H9 (cell line): ENCODE measurements around the gene SLX4IP. TPM values are rescaled to one million over a fixed set of nuclear protein-coding genes. Genes with fewer than 3 reads are reported as not detected.

Experiments used
- DNase-seq: peaks from one replicate; pipeline ENCODE4 v3.0.0-alpha.2; 2017
- H2AFZ ChIP-seq: one replicate; pipeline ENCODE4 v1.6.1; 2013; ENCODE audit warnings: mild to moderate bottlenecking, low read length, control low read depth, moderate library complexity
- H2AK5ac ChIP-seq: 2 replicates; pipeline ENCODE4 v1.6.1; 2013; ENCODE audit warnings: low read length, control low read depth, mixed read lengths; ENCODE audit not compliant: insufficient read length
- H2BK120ac ChIP-seq: one replicate; pipeline ENCODE4 v1.6.1; 2013; ENCODE audit warnings: low read depth, mild to moderate bottlenecking, low read length, control low read depth, inconsistent platforms; ENCODE audit not compliant: poor library complexity, severe bottlenecking
- H2BK12ac ChIP-seq: 2 replicates; pipeline ENCODE4 v1.6.1; 2013; ENCODE audit warnings: low read length, control low read depth, mixed read lengths, low read depth; ENCODE audit not compliant: insufficient read length
- H2BK15ac ChIP-seq: 2 replicates; pipeline ENCODE4 v1.6.1; 2013; ENCODE audit warnings: low read depth, low read length, control low read depth
- H2BK20ac ChIP-seq: one replicate; pipeline ENCODE4 v1.6.1; 2013; ENCODE audit warnings: low read depth, mild to moderate bottlenecking, low read length, control low read depth, inconsistent platforms; ENCODE audit not compliant: poor library complexity, severe bottlenecking
- H2BK5ac ChIP-seq: 2 replicates; pipeline ENCODE4 v1.6.1; 2013; ENCODE audit warnings: low read length, control low read depth, mixed read lengths; ENCODE audit not compliant: insufficient read length
- H3K14ac ChIP-seq: 2 replicates; pipeline ENCODE4 v1.6.1; 2013; ENCODE audit warnings: low read length, control low read depth; ENCODE audit not compliant: insufficient read depth
- H3K18ac ChIP-seq: 2 replicates; pipeline ENCODE4 v1.6.1; 2013; ENCODE audit warnings: low read depth, mild to moderate bottlenecking, mixed read lengths, low read length, control low read depth; ENCODE audit not compliant: insufficient read length
- H3K23ac ChIP-seq: 2 replicates; pipeline ENCODE4 v1.6.1; 2013; ENCODE audit warnings: low read length, control low read depth, mixed read lengths, low read depth; ENCODE audit not compliant: insufficient read length
- H3K23me2 ChIP-seq: 2 replicates; pipeline ENCODE4 v1.6.1; 2013; ENCODE audit warnings: low read depth, mild to moderate bottlenecking, mixed read lengths, low read length, control low read depth; ENCODE audit not compliant: insufficient read length, poor library complexity, severe bottlenecking
- H3K27ac ChIP-seq: 2 replicates; pipeline ENCODE4 v1.5.1; 2013; ENCODE audit warnings: low read length, control low read depth, mixed read lengths, low read depth; ENCODE audit not compliant: insufficient read length
- H3K27me3 ChIP-seq: 2 replicates; pipeline ENCODE4 v1.6.1; 2013; ENCODE audit warnings: low read length, control low read depth, inconsistent platforms; ENCODE audit not compliant: insufficient read depth
- H3K4ac ChIP-seq: 2 replicates; pipeline ENCODE4 v1.6.1; 2013; ENCODE audit warnings: low read depth, mild to moderate bottlenecking, control low read depth, inconsistent platforms, low read length, moderate library complexity
- H3K4me1 ChIP-seq: 2 replicates; pipeline ENCODE4 v1.6.1; 2013; ENCODE audit warnings: low read length, control low read depth, inconsistent platforms; ENCODE audit not compliant: insufficient read depth
- H3K4me2 ChIP-seq: 2 replicates; pipeline ENCODE4 v1.6.1; 2013; ENCODE audit warnings: low read length, control low read depth, mixed read lengths; ENCODE audit not compliant: insufficient read length, insufficient read depth
- H3K56ac ChIP-seq: 2 replicates; pipeline ENCODE4 v1.6.1; 2013; ENCODE audit warnings: low read depth, mild to moderate bottlenecking, mixed read lengths, low read length, control low read depth; ENCODE audit not compliant: insufficient read length
- H3K79me1 ChIP-seq: 2 replicates; pipeline ENCODE4 v1.6.1; 2013; ENCODE audit warnings: low read depth, mild to moderate bottlenecking, moderate library complexity, low read length, control low read depth, inconsistent platforms; ENCODE audit not compliant: insufficient read depth, poor library complexity, severe bottlenecking
- H3K79me2 ChIP-seq: 2 replicates; pipeline ENCODE4 v1.6.1; 2013; ENCODE audit warnings: low read length, control low read depth, inconsistent platforms; ENCODE audit not compliant: insufficient read depth
- H3K9ac ChIP-seq: 2 replicates; pipeline ENCODE4 v1.6.1; 2013; ENCODE audit warnings: low read length, control low read depth, mixed read lengths; ENCODE audit not compliant: insufficient read length; ENCODE audit errors: extremely low read depth
- H3K9me3 ChIP-seq: one replicate; pipeline ENCODE4 v1.6.1; 2013; ENCODE audit warnings: low read depth, low read length, inconsistent platforms; ENCODE audit not compliant: control insufficient read depth
- H3T11ph ChIP-seq: one replicate; pipeline ENCODE4 v1.6.1; 2013; ENCODE audit warnings: mild to moderate bottlenecking, low read length, control low read depth, inconsistent platforms
- H4K20me1 ChIP-seq: one replicate; pipeline ENCODE4 v1.6.1; 2013; ENCODE audit not compliant: control insufficient read depth, insufficient read length, insufficient read depth
- H4K5ac ChIP-seq: 2 replicates; pipeline ENCODE4 v1.6.1; 2013; ENCODE audit warnings: low read depth, mild to moderate bottlenecking, mixed read lengths, low read length, control low read depth; ENCODE audit not compliant: insufficient read length
- H4K8ac ChIP-seq: replicated peaks from 2 replicates; pipeline ENCODE4 v1.6.1; 2013; ENCODE audit warnings: low read length, control low read depth, mixed read lengths, low read depth; ENCODE audit not compliant: insufficient read length
- H4K91ac ChIP-seq: 2 replicates; pipeline ENCODE4 v1.6.1; 2013; ENCODE audit warnings: low read depth, mild to moderate bottlenecking, moderate library complexity, mixed read lengths, low read length, control low read depth; ENCODE audit not compliant: insufficient read length
- H3K27ac Mint-ChIP-seq, 3 experiments: 2 replicates in 2 of 3; 3 replicates in 1 of 3; pipeline ENCODE4 v1.8.0; 2020 to 2021; ENCODE audit warnings: mixed read lengths in 3 of 3, mild to moderate bottlenecking in 1 of 3, moderate library complexity in 1 of 3
- H3K27me3 Mint-ChIP-seq: 2 replicates; pipeline ENCODE4 v1.8.0; 2021; ENCODE audit warnings: low read depth, mild to moderate bottlenecking, moderate library complexity, mixed read lengths
- H3K36me3 Mint-ChIP-seq, 3 experiments: 2 replicates in 2 of 3; 3 replicates in 1 of 3; pipeline ENCODE4 v1.8.0; 2020 to 2021; ENCODE audit warnings: low read depth in 3 of 3, mixed read lengths in 3 of 3; ENCODE audit not compliant: insufficient read depth in 1 of 3
- H3K4me1 Mint-ChIP-seq, 2 experiments: 2 replicates each; pipeline ENCODE4 v1.8.0; 2020; ENCODE audit warnings: mixed read lengths in 2 of 2
- H3K4me3 Mint-ChIP-seq, 2 experiments: 2 replicates in 1 of 2; 3 replicates in 1 of 2; pipeline ENCODE4 v1.8.0; 2020 to 2021; ENCODE audit warnings: mild to moderate bottlenecking in 2 of 2, mixed read lengths in 2 of 2, moderate library complexity in 1 of 2
- H3K9me3 Mint-ChIP-seq, 2 experiments: 2 replicates in 1 of 2; 3 replicates in 1 of 2; pipeline ENCODE4 v1.8.0; 2020; ENCODE audit warnings: mild to moderate bottlenecking in 2 of 2, mixed read lengths in 2 of 2, moderate library complexity in 1 of 2
- WGBS: extraction: QIAGEN DNeasy Blood & Tissue Kit; methylation state at CpG from one replicate; pipeline ENCODE4 v1.1.7; 2013; ENCODE audit warnings: missing lambda C conversion rate, low lambda C conversion rate, mixed read lengths; ENCODE audit not compliant: insufficient read length; ENCODE audit errors: extremely low coverage; 5-methylcytosine and 5-hydroxymethylcytosine counted together
- total RNA-seq: library from RNA; stranded (reverse); gene quantifications from 2 replicates; pipeline ENCODE4 v1.2.1, GENCODE V29; 2021
- TF ChIP-seq, protein P1 (sequence below): fragments of 200-600 bp; sonication (generic); conservative IDR thresholded peaks from 3 replicates; pipeline ENCODE4 v1.8.0; 2021; ENCODE audit warnings: antibody characterized with exemption, mild to moderate bottlenecking

SLX4IP gene
- total RNA-seq, 1 experiment from 2014 or later: 7.9 TPM

DNA sequence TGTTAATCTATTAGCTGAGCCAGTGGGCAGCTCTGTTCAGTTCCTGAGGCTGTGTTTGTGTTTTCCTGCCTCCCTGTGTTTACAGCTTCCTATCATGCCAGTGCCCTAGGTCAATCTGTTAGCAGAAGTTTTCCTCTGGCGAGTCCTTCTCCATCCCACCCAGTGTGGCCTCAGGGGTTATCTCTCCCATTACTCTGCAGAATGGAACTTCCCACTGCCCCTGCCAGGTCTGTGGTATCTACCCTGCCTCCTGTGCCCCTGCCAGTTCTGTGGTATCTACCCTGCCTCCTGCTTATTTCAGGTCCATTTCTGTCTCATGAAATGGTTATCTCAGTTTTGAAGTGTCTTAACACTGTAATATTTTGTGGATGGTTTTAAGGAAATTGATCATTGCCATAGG, 63.1 kb downstream of the SLX4IP start:
- H3K4me3 Mint-ChIP-seq: no peak overlapping the region
- H3K23me2 ChIP-seq: no peaks in the 10 kb centered on the region
- H3K4me1 ChIP-seq: peaks cover 14% of the 10 kb centered on the region; the same call in 1 of the 2 replicates
- no peak overlapping the region for H3K27ac ChIP-seq
- no peak overlapping the region for H2BK5ac ChIP-seq
- no peaks in the 10 kb centered on the region for H3K27me3 ChIP-seq
- no peak overlapping the region for H2AK5ac ChIP-seq
- H3K27ac Mint-ChIP-seq: peak overlapping the region in 2 of 3 experiments; percentile 40 to 73; a peak in 2 of 7 replicates
- H3K79me2 ChIP-seq: peaks cover 5% of the 10 kb centered on the region; the same call in 1 of the 2 replicates
- H2BK20ac ChIP-seq: no peak overlapping the region
- no peak overlapping the region for H3K4me2 ChIP-seq
- peaks cover 37 to 40% of the 10 kb centered on the region in 2 experiments for H3K4me1 Mint-ChIP-seq
- no peak for DNase-seq
- TF ChIP-seq, protein P1, sequence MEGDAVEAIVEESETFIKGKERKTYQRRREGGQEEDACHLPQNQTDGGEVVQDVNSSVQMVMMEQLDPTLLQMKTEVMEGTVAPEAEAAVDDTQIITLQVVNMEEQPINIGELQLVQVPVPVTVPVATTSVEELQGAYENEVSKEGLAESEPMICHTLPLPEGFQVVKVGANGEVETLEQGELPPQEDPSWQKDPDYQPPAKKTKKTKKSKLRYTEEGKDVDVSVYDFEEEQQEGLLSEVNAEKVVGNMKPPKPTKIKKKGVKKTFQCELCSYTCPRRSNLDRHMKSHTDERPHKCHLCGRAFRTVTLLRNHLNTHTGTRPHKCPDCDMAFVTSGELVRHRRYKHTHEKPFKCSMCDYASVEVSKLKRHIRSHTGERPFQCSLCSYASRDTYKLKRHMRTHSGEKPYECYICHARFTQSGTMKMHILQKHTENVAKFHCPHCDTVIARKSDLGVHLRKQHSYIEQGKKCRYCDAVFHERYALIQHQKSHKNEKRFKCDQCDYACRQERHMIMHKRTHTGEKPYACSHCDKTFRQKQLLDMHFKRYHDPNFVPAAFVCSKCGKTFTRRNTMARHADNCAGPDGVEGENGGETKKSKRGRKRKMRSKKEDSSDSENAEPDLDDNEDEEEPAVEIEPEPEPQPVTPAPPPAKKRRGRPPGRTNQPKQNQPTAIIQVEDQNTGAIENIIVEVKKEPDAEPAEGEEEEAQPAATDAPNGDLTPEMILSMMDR: no peak
- no peak overlapping the region for H2BK12ac ChIP-seq
- no peak overlapping the region for H4K8ac ChIP-seq
- no peak overlapping the region for H2BK15ac ChIP-seq
- H4K5ac ChIP-seq: no peak overlapping the region
- H4K91ac ChIP-seq: no peak overlapping the region
- H3K36me3 Mint-ChIP-seq: no peaks in the 10 kb centered on the region
- no peaks in the 10 kb centered on the region; the same call in 1 of the 2 replicates for H3K27me3 Mint-ChIP-seq
- H3K4ac ChIP-seq: no peak overlapping the region
- H3K9me3 Mint-ChIP-seq: no peaks in the 10 kb centered on the region; a peak in 1 of 5 replicates
- no peak overlapping the region for H3T11ph ChIP-seq
- no peaks in the 10 kb centered on the region for H3K9me3 ChIP-seq
- H3K56ac ChIP-seq: no peak overlapping the region
- no peak overlapping the region for H3K14ac ChIP-seq
- H3K18ac ChIP-seq: no peak overlapping the region
- H4K20me1 ChIP-seq: no peaks in the 10 kb centered on the region
- H2AFZ ChIP-seq: no peak overlapping the region
- H3K23ac ChIP-seq: no peak overlapping the region
- H3K9ac ChIP-seq: no peak overlapping the region
- peaks cover 5% of the 10 kb centered on the region for H3K79me1 ChIP-seq
- no peak overlapping the region for H2BK120ac ChIP-seq
- WGBS: no CpG with 5 or more reads among the region's 1 CpG
